DOHH2 (cell line): ENCODE results near the gene MVB12B.

Source experiments
- H3F3A ChIP-seq: fragments of 200-600 bp; sonication (generic), shearing (Covaris generic); 2 replicates; pipeline ENCODE4 v1.6.0; 2016; ENCODE audit warnings: antibody characterized with exemption, mild to moderate bottlenecking; ENCODE audit not compliant: control insufficient read depth, insufficient read depth
- H3K27ac ChIP-seq: fragments of 200-600 bp; sonication (generic); 2 replicates; pipeline ENCODE4 v1.5.1; 2014; ENCODE audit warnings: low read depth, mild to moderate bottlenecking, low read length, moderate library complexity
- H3K27me3 ChIP-seq: fragments of 200-600 bp; sonication (generic); 2 replicates; pipeline ENCODE4 v1.6.1; 2014; ENCODE audit warnings: mild to moderate bottlenecking, low read length, mixed read lengths; ENCODE audit not compliant: control insufficient read depth
- H3K36me3 ChIP-seq: fragments of 200-600 bp; sonication (generic); 2 replicates; pipeline ENCODE4 v1.6.1; 2014; ENCODE audit warnings: mild to moderate bottlenecking, low read length, moderate library complexity, mixed read lengths; ENCODE audit not compliant: control insufficient read depth
- H3K4me1 ChIP-seq: fragments of 200-600 bp; sonication (generic); 2 replicates; pipeline ENCODE4 v1.6.1; 2014; ENCODE audit warnings: mild to moderate bottlenecking, low read length, mixed read lengths; ENCODE audit not compliant: control insufficient read depth
- H3K4me2 ChIP-seq: fragments of 200-600 bp; sonication (generic); 2 replicates; pipeline ENCODE4 v1.6.0; 2014; ENCODE audit warnings: mild to moderate bottlenecking, low read length, moderate library complexity
- H3K4me3 ChIP-seq: fragments of 200-600 bp; sonication (generic); 2 replicates; pipeline ENCODE4 v1.5.1; 2014; ENCODE audit warnings: mild to moderate bottlenecking, low read length, mixed read lengths
- H3K79me2 ChIP-seq: fragments of 200-600 bp; sonication (generic); 2 replicates; pipeline ENCODE4 v1.6.1; 2014; ENCODE audit warnings: mild to moderate bottlenecking, low read length, mixed read lengths; ENCODE audit not compliant: control insufficient read depth
- H3K9me2 ChIP-seq: fragments of 200-600 bp; sonication (generic); replicated peaks from 2 replicates; pipeline ENCODE4 v1.6.1; 2014; ENCODE audit warnings: mild to moderate bottlenecking, low read length, mixed read lengths; ENCODE audit not compliant: control insufficient read depth
- H3K9me3 ChIP-seq: fragments of 200-600 bp; sonication (generic); 2 replicates; pipeline ENCODE4 v1.6.1; 2014; ENCODE audit warnings: antibody characterized with exemption, low read length, mixed read lengths; ENCODE audit not compliant: control insufficient read depth, insufficient read depth
- H4K20me1 ChIP-seq: fragments of 200-600 bp; sonication (generic); 2 replicates; pipeline ENCODE4 v1.6.0; 2014; ENCODE audit warnings: low read depth, mild to moderate bottlenecking, antibody characterized with exemption, low read length, moderate library complexity; ENCODE audit not compliant: control insufficient read depth, insufficient read depth
- EZH2phosphoT487 ChIP-seq: fragments of 200-600 bp; sonication (generic); IDR thresholded peaks from 2 replicates; pipeline ENCODE4 v1.6.1; 2017; ENCODE audit warnings: borderline replicate concordance, mild to moderate bottlenecking, antibody characterized with exemption, low read length, moderate library complexity, mixed read lengths
- TF ChIP-seq, protein P1 (sequence below): fragments of 200-600 bp; sonication (generic); IDR thresholded peaks from one replicate; pipeline ENCODE4 v1.5.1; 2014; ENCODE audit warnings: antibody characterized with exemption, mild to moderate bottlenecking, low read depth, low read length; ENCODE audit not compliant: poor library complexity, severe bottlenecking

MVB12B gene

DNA sequence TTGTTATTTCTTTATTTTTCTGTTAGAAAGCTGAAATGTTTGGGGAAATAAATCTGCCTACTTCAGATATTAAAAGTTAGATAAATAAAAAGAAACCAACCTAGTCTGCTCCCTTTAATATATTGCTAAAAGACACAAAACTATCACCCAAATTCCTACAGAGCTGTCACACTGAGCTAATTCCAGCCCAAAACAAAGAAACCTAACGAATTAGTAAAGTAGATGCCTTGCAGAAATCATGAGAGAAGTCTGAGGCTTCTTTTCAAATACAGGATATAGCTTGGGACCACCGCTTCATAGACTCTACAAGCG, 164.9 kb downstream of the MVB12B start:
- Histone ChIP-seq H3K27me3 (peaks cover 12% of the 10 kb centered on the region), H3K9me3 (no peaks in the 10 kb centered on the region), H3K27ac (no peak overlapping the region), H3K36me3 (no peaks in the 10 kb centered on the region), H3K4me3 (no peak overlapping the region), H3F3A (no peaks in the 10 kb centered on the region), H3K79me2 (no peaks in the 10 kb centered on the region), H3K4me2 (no peak overlapping the region), H3K9me2 (no peaks in the 10 kb centered on the region), H3K4me1 (no peaks in the 10 kb centered on the region), H4K20me1 (no peaks in the 10 kb centered on the region)
- TF ChIP-seq, protein P1, sequence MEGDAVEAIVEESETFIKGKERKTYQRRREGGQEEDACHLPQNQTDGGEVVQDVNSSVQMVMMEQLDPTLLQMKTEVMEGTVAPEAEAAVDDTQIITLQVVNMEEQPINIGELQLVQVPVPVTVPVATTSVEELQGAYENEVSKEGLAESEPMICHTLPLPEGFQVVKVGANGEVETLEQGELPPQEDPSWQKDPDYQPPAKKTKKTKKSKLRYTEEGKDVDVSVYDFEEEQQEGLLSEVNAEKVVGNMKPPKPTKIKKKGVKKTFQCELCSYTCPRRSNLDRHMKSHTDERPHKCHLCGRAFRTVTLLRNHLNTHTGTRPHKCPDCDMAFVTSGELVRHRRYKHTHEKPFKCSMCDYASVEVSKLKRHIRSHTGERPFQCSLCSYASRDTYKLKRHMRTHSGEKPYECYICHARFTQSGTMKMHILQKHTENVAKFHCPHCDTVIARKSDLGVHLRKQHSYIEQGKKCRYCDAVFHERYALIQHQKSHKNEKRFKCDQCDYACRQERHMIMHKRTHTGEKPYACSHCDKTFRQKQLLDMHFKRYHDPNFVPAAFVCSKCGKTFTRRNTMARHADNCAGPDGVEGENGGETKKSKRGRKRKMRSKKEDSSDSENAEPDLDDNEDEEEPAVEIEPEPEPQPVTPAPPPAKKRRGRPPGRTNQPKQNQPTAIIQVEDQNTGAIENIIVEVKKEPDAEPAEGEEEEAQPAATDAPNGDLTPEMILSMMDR = no peak
- no peak for TF ChIP-seq EZH2phosphoT487

DNA sequence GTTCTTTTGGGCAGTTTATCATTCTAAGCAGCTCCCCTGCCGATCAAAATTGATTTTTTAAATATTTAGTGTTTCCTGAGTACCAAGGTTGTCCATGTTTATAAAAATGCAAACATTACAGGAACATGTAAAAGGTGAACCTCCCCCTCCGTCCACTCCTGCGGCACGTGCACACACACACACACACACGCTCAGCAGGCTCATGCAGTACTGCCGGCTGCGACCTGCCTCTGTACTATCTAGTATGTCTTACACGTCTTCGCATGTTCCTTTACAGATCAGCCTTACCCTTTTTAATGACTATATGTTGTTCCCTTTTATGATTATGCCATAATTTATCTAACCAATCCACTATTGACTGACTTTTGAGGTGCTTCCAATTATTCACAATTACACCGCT, 165.3 kb downstream of the MVB12B start:
- no peak overlapping the region for H3K27ac ChIP-seq
- H3K36me3 ChIP-seq = no peaks in the 10 kb centered on the region
- no peaks in the 10 kb centered on the region for H3K9me3 ChIP-seq
- H3F3A ChIP-seq = no peaks in the 10 kb centered on the region
- no peaks in the 10 kb centered on the region for H3K4me1 ChIP-seq
- no peak overlapping the region for H3K4me3 ChIP-seq
- no peak overlapping the region for H3K4me2 ChIP-seq
- H3K27me3 ChIP-seq = peaks cover 12% of the 10 kb centered on the region
- no peaks in the 10 kb centered on the region for H4K20me1 ChIP-seq
- no peaks in the 10 kb centered on the region for H3K9me2 ChIP-seq
- no peaks in the 10 kb centered on the region for H3K79me2 ChIP-seq
- no peak for TF ChIP-seq EZH2phosphoT487
- TF ChIP-seq, protein P1 = no peak

DNA sequence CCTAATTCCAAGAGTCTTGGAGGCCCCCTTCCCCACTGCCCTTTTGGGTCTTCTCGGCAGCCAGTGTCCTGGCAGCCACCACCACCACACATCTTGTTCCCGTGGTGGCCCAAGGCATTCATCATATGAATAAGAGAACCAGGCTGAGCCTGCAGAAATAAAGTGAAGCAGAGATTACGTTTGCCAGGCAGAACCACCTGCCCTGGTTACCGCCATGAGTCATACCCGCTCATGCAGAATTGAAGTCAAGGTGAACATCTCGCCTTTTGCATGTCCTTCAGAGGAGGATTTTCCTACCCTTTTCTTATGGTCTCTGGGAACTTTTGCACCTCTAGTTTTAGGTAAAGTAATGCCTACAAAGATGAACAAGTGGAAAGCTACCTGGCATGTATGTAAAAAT, 167.6 kb downstream of the MVB12B start:
- no peaks in the 10 kb centered on the region for H3F3A ChIP-seq
- H3K4me1 ChIP-seq = peaks cover under 1% of the 10 kb centered on the region; the same call in 1 of the 2 replicates

DNA sequence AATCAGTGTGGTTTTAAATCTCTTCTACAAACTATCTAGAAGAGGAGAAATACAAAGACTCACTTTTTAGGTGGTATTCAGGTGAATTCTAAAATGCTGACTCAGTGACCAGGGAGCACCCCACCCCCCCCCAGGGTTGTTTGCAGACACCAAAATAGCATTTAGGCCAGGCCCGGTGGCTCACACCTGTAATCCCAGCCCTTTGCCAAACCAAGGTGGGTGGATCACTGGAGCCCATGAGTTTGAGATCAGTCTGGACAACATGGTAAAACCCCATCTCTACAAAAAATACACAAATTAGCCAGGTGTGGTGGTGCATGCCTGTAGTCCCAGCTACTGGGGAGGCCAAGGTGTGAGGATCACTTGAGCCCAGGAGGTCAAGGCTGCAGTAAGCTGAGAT, 168.1 kb downstream of the MVB12B start:
- Histone ChIP-seq H3K4me3 (no peak overlapping the region), H3K9me3 (no peaks in the 10 kb centered on the region), H3K9me2 (no peaks in the 10 kb centered on the region), H3K27me3 (peaks cover 17% of the 10 kb centered on the region), H3K79me2 (no peaks in the 10 kb centered on the region), H3K4me2 (no peak overlapping the region), H3K4me1 (peaks cover 5% of the 10 kb centered on the region), H4K20me1 (no peaks in the 10 kb centered on the region), H3F3A (no peaks in the 10 kb centered on the region), H3K36me3 (no peaks in the 10 kb centered on the region), H3K27ac (no peak overlapping the region)
- TF ChIP-seq, protein P1 = no peak
- no peak for TF ChIP-seq EZH2phosphoT487

More for the DNA sequence above, 167.6 kb downstream of the MVB12B start:
- Histone ChIP-seq H3K27me3 (peaks cover 12% of the 10 kb centered on the region), H3K79me2 (no peaks in the 10 kb centered on the region), H3K27ac (no peak overlapping the region), H4K20me1 (no peaks in the 10 kb centered on the region), H3K9me2 (no peaks in the 10 kb centered on the region), H3K4me3 (no peak overlapping the region), H3K4me2 (no peak overlapping the region), H3K9me3 (no peaks in the 10 kb centered on the region), H3K36me3 (no peaks in the 10 kb centered on the region)
- TF ChIP-seq EZH2phosphoT487 = no peak
